Hepatocyte (in vitro differentiated cells): ENCODE measurements around the gene KIAA0930.

Experiments
- EZH2 ChIP-seq: fragments of 200-600 bp; sonication (generic); IDR thresholded peaks from 2 replicates; pipeline ENCODE4 v1.6.1; 2016; ENCODE audit warnings: antibody characterized with exemption, mild to moderate bottlenecking, borderline replicate concordance
- TF ChIP-seq, protein P1 (sequence below): fragments of 200-600 bp; sonication (generic); IDR thresholded peaks from 2 replicates; pipeline ENCODE4 v1.5.1; 2016; ENCODE audit warnings: antibody characterized with exemption, mild to moderate bottlenecking; ENCODE audit not compliant: poor library complexity

DNA sequence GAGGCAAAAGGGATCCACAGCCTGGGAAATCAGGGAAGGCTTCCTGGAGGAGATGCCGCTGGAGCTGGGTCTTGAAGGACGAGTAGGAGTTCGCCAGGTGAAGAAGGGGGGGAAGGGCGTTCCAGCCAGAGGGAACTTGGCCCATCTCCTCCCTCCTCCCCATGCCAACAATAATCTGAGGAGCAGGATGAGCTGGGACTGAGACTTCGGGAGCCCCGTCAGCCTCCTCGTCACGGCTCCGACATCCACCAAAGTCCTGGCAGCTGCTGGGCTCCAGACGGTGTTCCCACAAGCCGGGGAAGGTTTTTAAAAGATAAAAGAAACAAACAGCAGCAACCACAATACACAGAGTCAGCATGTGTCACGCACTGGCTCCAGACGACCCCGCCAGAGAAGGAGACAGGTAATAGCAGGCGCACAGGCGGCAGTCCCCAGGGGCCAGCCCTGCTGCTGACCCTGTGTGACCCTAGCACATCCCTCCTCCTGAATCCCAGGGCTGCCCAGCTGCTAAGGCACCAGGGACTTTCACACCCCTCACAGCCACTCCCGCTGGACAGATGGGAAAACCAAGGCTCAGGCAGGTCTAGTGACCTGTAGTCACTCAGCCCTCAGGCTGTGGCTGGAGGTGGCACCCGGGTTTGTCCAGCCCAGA lies 39.7 kb downstream of the KIAA0930 start:
- TF ChIP-seq, protein P1, sequence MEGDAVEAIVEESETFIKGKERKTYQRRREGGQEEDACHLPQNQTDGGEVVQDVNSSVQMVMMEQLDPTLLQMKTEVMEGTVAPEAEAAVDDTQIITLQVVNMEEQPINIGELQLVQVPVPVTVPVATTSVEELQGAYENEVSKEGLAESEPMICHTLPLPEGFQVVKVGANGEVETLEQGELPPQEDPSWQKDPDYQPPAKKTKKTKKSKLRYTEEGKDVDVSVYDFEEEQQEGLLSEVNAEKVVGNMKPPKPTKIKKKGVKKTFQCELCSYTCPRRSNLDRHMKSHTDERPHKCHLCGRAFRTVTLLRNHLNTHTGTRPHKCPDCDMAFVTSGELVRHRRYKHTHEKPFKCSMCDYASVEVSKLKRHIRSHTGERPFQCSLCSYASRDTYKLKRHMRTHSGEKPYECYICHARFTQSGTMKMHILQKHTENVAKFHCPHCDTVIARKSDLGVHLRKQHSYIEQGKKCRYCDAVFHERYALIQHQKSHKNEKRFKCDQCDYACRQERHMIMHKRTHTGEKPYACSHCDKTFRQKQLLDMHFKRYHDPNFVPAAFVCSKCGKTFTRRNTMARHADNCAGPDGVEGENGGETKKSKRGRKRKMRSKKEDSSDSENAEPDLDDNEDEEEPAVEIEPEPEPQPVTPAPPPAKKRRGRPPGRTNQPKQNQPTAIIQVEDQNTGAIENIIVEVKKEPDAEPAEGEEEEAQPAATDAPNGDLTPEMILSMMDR: no peak
- TF ChIP-seq EZH2: no peak
